SK-N-SH (cell line): ENCODE results near the gene IL17A. TPM values are rescaled to one million over a fixed set of nuclear protein-coding genes. Genes with fewer than 3 reads are reported as not detected.

Source experiments
- CTCF ChIA-PET: fragments of 300-600, 350-600 bp; formaldehyde crosslinking; extraction: SDS; loops from one replicate; lab custom pipeline; 2021; lab: Yijun Ruan, JAX
- POLR2A ChIA-PET: fragments of 350-600 bp; sonication (Branson Sonifier 250); formaldehyde crosslinking; extraction: SDS; loops from one replicate; lab custom pipeline; 2020; ENCODE audit warnings: antibody characterized with exemption, inconsistent platforms; lab: Yijun Ruan, JAX
- DNase-seq: peaks from one replicate; pipeline ENCODE4 v3.0.0; 2012
- H2AFZ ChIP-seq: fragments of 200-600 bp; sonication (generic); 2 replicates; pipeline ENCODE4 v1.8.1; 2016; ENCODE audit warnings: antibody characterized with exemption, mild to moderate bottlenecking, low read depth
- H3F3A ChIP-seq: fragments of 200-600 bp; sonication (generic); replicated peaks from 2 replicates; pipeline ENCODE3; 2016; ENCODE audit warnings: antibody characterized with exemption, mild to moderate bottlenecking; ENCODE audit not compliant: insufficient read depth
- H3K27ac ChIP-seq, 2 experiments: fragments of 200-500 bp in 1 of 2; fragments of 200-600 bp in 1 of 2; sonication (Bioruptor generic) in 1 of 2; sonication (generic), shearing (Covaris generic) in 1 of 2; 2 replicates each; pipeline versions ENCODE4 v1.5.1 to v1.6.1; 2014 to 2016; ENCODE audit warnings: low read depth in 2 of 2, inconsistent platforms in 1 of 2, low read length in 1 of 2, mild to moderate bottlenecking in 1 of 2, mixed read lengths in 1 of 2
- H3K27me3 ChIP-seq: fragments of 200-600 bp; sonication (generic), shearing (Covaris generic); 2 replicates; pipeline ENCODE4 v1.6.1; 2016; ENCODE audit warnings: mixed run types; ENCODE audit not compliant: insufficient read depth
- H3K36me3 ChIP-seq, 2 experiments: fragments of 200-500 bp in 1 of 2; fragments of 200-600 bp in 1 of 2; sonication (Bioruptor generic) in 1 of 2; sonication (generic) in 1 of 2; replicated peaks in 1 of 2; 2 replicates each; pipeline versions ENCODE3 to v1.5.1; 2014 to 2016; ENCODE audit warnings: low read length in 1 of 2, mild to moderate bottlenecking in 1 of 2; ENCODE audit not compliant: insufficient read depth in 2 of 2, control insufficient read depth in 1 of 2
- H3K4me1 ChIP-seq, 2 experiments: fragments of 200-500 bp in 1 of 2; fragments of 200-600 bp in 1 of 2; sonication (Bioruptor generic) in 1 of 2; sonication (generic), shearing (Covaris generic) in 1 of 2; 2 replicates each; pipeline versions ENCODE4 v1.5.1 to v1.6.1; 2014 to 2016; ENCODE audit warnings: low read depth in 1 of 2, low read length in 1 of 2, mixed run types in 1 of 2; ENCODE audit not compliant: insufficient read depth in 2 of 2, control insufficient read depth in 1 of 2
- H3K4me2 ChIP-seq: fragments of 200-600 bp; sonication (generic), shearing (Covaris generic); 2 replicates; pipeline ENCODE4 v1.6.1; 2017; ENCODE audit warnings: mixed run types
- H3K4me3 ChIP-seq, 2 experiments: fragments of 200-500 bp in 1 of 2; fragments of 200-600 bp in 1 of 2; sonication (Bioruptor generic) in 1 of 2; sonication (generic), shearing (Covaris generic) in 1 of 2; 2 replicates each; pipeline versions ENCODE4 v1.5.1 to v1.8.1; 2014 to 2016; ENCODE audit warnings: low read depth in 2 of 2, inconsistent platforms in 1 of 2, low read length in 1 of 2, mild to moderate bottlenecking in 1 of 2, mixed read lengths in 1 of 2, moderate library complexity in 1 of 2
- H3K79me2 ChIP-seq: fragments of 200-600 bp; sonication (generic); 2 replicates; pipeline ENCODE4 v1.8.1; 2017; ENCODE audit warnings: mild to moderate bottlenecking; ENCODE audit not compliant: insufficient read depth
- H3K9ac ChIP-seq: fragments of 200-600 bp; sonication (generic); 2 replicates; pipeline ENCODE4 v1.6.1; 2017; ENCODE audit warnings: mixed run types
- H3K9me2 ChIP-seq: fragments of 200-600 bp; sonication (generic); 2 replicates; pipeline ENCODE4 v1.6.1; 2017; ENCODE audit warnings: mixed run types
- H3K9me3 ChIP-seq: fragments of 200-600 bp; sonication (generic); 2 replicates; pipeline ENCODE4 v1.6.1; 2017; ENCODE audit warnings: mixed run types, mild to moderate bottlenecking, moderate library complexity
- H4K20me1 ChIP-seq: fragments of 200-600 bp; sonication (generic); 2 replicates; pipeline ENCODE4 v1.6.1; 2017; ENCODE audit warnings: mild to moderate bottlenecking, mixed run types; ENCODE audit not compliant: insufficient read depth
- CHD2 ChIP-seq: fragments of 150-350 bp; IDR thresholded peaks from 2 replicates; pipeline ENCODE4 v1.6.1; 2018; ENCODE audit warnings: low read length; ENCODE audit not compliant: partially characterized antibody
- ELF1 ChIP-seq: IDR thresholded peaks from 2 replicates; pipeline ENCODE4 v1.4.0; 2012
- EP300 ChIP-seq, 2 experiments: IDR thresholded peaks; 2 replicates each; pipeline versions ENCODE4 v1.4.0 to v1.6.1; 2012; ENCODE audit warnings: borderline replicate concordance in 1 of 2, low read depth in 1 of 2, low read length in 1 of 2
- EZH2phosphoT487 ChIP-seq: fragments of 200-600 bp; sonication (generic); IDR thresholded peaks from 2 replicates; pipeline ENCODE4 v1.6.1; 2017; ENCODE audit warnings: low read depth, mixed run types, mild to moderate bottlenecking, antibody characterized with exemption, moderate library complexity, borderline replicate concordance
- FOXM1 ChIP-seq: IDR thresholded peaks from 2 replicates; pipeline ENCODE4 v1.4.0; 2012; ENCODE audit warnings: low read depth, mild to moderate bottlenecking
- GATA2 ChIP-seq: sonication (generic); formaldehyde crosslinking; IDR thresholded peaks from 2 replicates; pipeline ENCODE4 v1.5.0; 2020; ENCODE audit warnings: mild to moderate bottlenecking, missing genetic modification reagents
- IRF3 ChIP-seq: fragments of 150-350 bp; IDR thresholded peaks from 2 replicates; pipeline ENCODE4 v1.6.1; 2016; ENCODE audit warnings: mild to moderate bottlenecking, low read depth, low read length
- JUND ChIP-seq: IDR thresholded peaks from 2 replicates; pipeline ENCODE4 v1.4.0; 2012
- MXI1 ChIP-seq: IDR thresholded peaks from 2 replicates; pipeline ENCODE4 v1.6.1; 2012; ENCODE audit warnings: mild to moderate bottlenecking, low read depth, low read length, improper control_type of control experiment
- NRF1 ChIP-seq: IDR thresholded peaks from 2 replicates; pipeline ENCODE4 v1.6.1; 2012; ENCODE audit warnings: low read depth, mild to moderate bottlenecking, low read length
- POLR2AphosphoS5 ChIP-seq: IDR thresholded peaks from 2 replicates; pipeline ENCODE4 v1.6.1; 2012; ENCODE audit warnings: low read depth, low read length
- RCOR1 ChIP-seq: fragments of 150-350 bp; IDR thresholded peaks from 2 replicates; pipeline ENCODE4 v1.6.1; 2017; ENCODE audit warnings: antibody characterized with exemption, low read length
- RFX5 ChIP-seq: IDR thresholded peaks from 2 replicates; pipeline ENCODE4 v1.6.1; 2012; ENCODE audit warnings: mild to moderate bottlenecking, improper control_type of control experiment, low read length
- SMC3 ChIP-seq: IDR thresholded peaks from 2 replicates; pipeline ENCODE4 v1.6.1; 2012; ENCODE audit warnings: low read depth, low read length, improper control_type of control experiment
- TAF1 ChIP-seq: IDR thresholded peaks from 2 replicates; pipeline ENCODE4 v1.6.1; 2012; ENCODE audit warnings: low read depth, mild to moderate bottlenecking, low read length, moderate library complexity, borderline replicate concordance
- TEAD4 ChIP-seq: IDR thresholded peaks from 2 replicates; pipeline ENCODE4 v1.4.0; 2012; ENCODE audit warnings: mild to moderate bottlenecking, borderline replicate concordance; ENCODE audit not compliant: insufficient read depth
- WGBS: methylation state at CpG from one replicate; pipeline ENCODE4 v1.1.6; 2017; ENCODE audit warnings: low lambda C conversion rate; 5-methylcytosine and 5-hydroxymethylcytosine counted together
- polyA plus RNA-seq, 3 experiments: library from polyadenylated mRNA; depleted of rRNA; stranded (reverse); fragments of >200 nt; gene quantifications; 2 replicates each; pipeline ENCODE4 v1.2.3, GENCODE V29; 2012
- TF ChIP-seq, protein P1 (sequence below): IDR thresholded peaks from 2 replicates; pipeline ENCODE4; 2012
- TF ChIP-seq, protein P2 (sequence below): fragments of 200-600 bp; sonication (generic); IDR thresholded peaks from 2 replicates; pipeline ENCODE4 v1.6.1; 2017; ENCODE audit warnings: antibody characterized with exemption, mild to moderate bottlenecking, moderate library complexity

The IL17A gene
- polyA plus RNA-seq, 1 of the 3 experiments (the other 2 are of a cell fraction), result not detected

DNA sequence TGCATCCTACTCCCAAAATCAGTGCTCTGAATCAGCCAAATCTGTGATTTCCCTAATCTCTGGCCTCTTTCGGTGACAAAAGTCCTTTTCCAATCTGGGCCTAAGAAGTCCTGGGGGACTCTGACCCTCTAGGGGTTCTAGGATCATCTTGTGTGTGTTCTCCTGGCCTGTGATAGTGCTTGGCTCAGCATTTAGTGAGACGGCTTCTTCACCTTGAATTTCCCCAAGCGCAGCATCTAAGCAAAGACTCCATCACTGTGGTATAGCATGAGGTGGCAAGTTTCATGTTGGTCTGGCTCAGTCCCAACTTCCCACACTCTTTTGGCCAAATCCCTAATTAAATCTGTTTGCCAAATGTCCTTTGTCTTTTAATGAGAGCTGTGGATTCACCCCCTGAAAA lies 12.1 kb upstream of the IL17A start:
- no peaks in the 10 kb centered on the region for H3K9me3 ChIP-seq
- WGBS, result 49% methylated on average over 3 of the region's 3 CpGs
- H3K27ac ChIP-seq, result no peak overlapping the region
- no peaks in the 10 kb centered on the region for H3K36me3 ChIP-seq
- H2AFZ ChIP-seq, result no peak overlapping the region
- H3K9ac ChIP-seq, result no peak overlapping the region
- no peak overlapping the region for H3K4me3 ChIP-seq
- no peaks in the 10 kb centered on the region for H4K20me1 ChIP-seq
- no peaks in the 10 kb centered on the region for H3K9me2 ChIP-seq
- POLR2A ChIA-PET, result interaction anchor here (0.6 kb wide), 1 partner anchor 11 kb away, joined by 3 read pairs; no protein-coding TSS in a partner anchor
- CTCF ChIA-PET, result interaction anchor here (1.2 kb wide), 1 partner anchor 25 kb away, joined by 3 read pairs; no protein-coding TSS in a partner anchor
- no peak for DNase-seq
- H3K27me3 ChIP-seq, result no peaks in the 10 kb centered on the region
- no peaks in the 10 kb centered on the region for H3K79me2 ChIP-seq
- no peak for TF ChIP-seq RCOR1
- no peak for TF ChIP-seq EP300 (IDR thresholded peaks at IDR 0.05; ENCODE audit: borderline replicate concordance in 1 of 2, low read depth in 1 of 2, low read length in 1 of 2)
- no peak for TF ChIP-seq MXI1
- TF ChIP-seq GATA2, result no peak
- TF ChIP-seq RFX5, result no peak
- TF ChIP-seq JUND, result no peak
- no peak for TF ChIP-seq SMC3
- no peak for TF ChIP-seq ELF1
- TF ChIP-seq CHD2, result no peak
- no peak for TF ChIP-seq EZH2phosphoT487
- TF ChIP-seq, protein P1, sequence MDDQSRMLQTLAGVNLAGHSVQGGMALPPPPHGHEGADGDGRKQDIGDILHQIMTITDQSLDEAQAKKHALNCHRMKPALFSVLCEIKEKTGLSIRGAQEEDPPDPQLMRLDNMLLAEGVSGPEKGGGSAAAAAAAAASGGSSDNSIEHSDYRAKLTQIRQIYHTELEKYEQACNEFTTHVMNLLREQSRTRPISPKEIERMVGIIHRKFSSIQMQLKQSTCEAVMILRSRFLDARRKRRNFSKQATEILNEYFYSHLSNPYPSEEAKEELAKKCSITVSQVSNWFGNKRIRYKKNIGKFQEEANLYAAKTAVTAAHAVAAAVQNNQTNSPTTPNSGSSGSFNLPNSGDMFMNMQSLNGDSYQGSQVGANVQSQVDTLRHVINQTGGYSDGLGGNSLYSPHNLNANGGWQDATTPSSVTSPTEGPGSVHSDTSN, result no peak
- no peak for TF ChIP-seq IRF3
- no peak for TF ChIP-seq POLR2AphosphoS5
- no peak for TF ChIP-seq FOXM1
- TF ChIP-seq NRF1, result no peak
- no peak for TF ChIP-seq TAF1
- TF ChIP-seq, protein P2, sequence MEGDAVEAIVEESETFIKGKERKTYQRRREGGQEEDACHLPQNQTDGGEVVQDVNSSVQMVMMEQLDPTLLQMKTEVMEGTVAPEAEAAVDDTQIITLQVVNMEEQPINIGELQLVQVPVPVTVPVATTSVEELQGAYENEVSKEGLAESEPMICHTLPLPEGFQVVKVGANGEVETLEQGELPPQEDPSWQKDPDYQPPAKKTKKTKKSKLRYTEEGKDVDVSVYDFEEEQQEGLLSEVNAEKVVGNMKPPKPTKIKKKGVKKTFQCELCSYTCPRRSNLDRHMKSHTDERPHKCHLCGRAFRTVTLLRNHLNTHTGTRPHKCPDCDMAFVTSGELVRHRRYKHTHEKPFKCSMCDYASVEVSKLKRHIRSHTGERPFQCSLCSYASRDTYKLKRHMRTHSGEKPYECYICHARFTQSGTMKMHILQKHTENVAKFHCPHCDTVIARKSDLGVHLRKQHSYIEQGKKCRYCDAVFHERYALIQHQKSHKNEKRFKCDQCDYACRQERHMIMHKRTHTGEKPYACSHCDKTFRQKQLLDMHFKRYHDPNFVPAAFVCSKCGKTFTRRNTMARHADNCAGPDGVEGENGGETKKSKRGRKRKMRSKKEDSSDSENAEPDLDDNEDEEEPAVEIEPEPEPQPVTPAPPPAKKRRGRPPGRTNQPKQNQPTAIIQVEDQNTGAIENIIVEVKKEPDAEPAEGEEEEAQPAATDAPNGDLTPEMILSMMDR, result no peak
- no peak for TF ChIP-seq TEAD4
- TF ChIP-seq, all 33 proteins: peak for 0
- H3K4me1 ChIP-seq, result no peaks in the 10 kb centered on the region
- no peak overlapping the region for H3K4me2 ChIP-seq
- H3F3A ChIP-seq, result no peaks in the 10 kb centered on the region
